Activated effector memory CD4-positive, alpha-beta T cell treated with anti-CD3 and anti-CD28 coated beads, Interleukin-2, amount 50 U/mL, for 16 hours (primary cell): Measurements from ENCODE around the gene TMEM151A.

Experiments
- DNase-seq: peaks from one replicate; pipeline ENCODE4 v3.0.0-alpha.2; 2020

TMEM151A gene

DNA sequence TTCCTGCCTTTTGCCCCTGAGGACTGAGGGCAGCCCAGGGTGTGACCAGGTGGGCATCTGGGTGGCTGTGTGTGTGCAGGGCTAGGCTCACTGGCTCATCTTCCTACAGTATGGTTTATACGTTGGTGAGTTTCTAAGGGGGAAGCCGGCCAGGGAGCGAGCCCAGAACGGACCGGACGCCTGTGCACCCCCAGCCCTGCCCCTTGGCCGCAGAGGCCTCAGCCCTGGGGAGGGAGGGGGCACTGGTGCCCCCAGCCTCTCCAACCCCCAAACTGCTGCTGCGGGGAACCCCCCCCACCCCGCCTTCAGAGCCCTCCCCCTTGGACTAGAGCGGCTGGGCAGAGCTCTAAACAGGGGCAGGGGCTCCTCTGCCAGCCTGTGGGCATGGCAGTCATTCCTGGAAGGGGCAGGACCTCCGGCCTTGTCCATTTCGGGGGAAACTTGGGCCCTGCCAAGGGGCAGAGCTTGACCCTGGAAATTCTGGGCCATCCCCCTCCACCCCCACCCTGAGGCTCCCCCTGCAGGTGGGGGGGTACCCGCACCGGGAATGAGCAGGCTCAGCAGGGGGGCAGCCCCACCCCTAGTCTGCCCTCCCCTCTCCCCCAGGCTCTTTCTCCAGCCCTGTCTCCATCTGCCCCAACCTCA lies 8.1 kb upstream of the TMEM151A start:
- DNase-seq, result no peak

DNA sequence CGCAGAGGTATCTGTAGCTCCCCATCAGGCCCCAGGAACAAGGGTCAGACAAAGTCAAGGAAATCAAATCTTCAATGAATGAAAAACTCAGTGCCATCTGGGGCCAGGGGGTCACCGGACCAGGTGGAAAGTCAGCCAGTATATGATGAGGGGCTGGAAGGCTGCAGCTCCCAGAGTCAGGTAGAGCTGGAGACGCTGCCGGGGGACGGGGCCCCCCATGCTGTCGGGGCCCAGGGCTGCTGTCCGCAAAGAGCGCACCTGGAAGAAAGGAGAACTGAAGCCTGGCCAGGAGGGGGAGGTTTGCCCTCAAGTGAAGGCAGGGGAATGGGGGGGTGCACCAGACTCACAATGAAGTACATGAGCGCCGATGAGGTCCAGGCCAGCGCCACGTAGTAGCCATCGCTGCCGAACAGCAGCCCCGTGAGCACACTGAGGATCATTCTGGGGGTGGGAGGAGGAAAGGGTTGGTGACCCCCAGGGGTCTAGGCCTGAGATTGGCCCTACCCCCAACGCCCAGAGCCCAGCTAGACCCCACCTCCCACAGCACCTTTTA lies 7.1 kb upstream of the TMEM151A start:
- DNase-seq, result no peak

DNA sequence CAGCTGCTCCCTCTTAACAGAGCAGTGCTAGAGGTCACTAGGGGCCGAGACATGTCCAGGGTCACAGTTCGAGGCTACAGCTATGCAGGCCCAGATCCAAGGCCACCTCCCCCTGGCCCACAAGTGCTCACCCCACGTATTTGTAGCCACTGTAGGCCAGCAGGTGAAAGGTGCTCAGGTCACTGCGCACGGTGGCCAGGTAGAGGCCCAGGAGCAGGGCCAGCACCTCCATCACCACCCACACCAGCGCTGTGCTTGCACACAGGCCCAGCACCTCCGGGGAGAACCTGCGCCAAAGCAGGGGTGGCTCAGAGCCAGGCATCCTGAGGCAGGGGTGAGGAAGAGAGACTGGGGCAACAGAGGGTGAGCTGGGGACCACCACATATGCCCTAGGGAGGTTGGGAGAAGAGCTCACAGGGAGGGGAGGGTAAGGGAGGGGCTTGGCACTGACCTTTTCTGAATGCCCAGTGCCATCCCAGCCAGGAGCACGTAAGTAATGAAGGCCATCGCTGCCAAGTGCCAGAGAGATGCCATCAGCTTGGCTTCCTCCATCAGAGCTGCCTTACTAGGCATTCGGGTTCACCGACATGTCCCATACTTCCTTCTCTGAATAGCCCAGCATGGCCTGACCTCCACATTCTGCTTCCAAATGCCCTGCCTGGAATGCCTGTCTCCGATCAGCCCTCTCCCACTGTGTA lies 6.3 kb upstream of the TMEM151A start:
- no peak for DNase-seq

DNA sequence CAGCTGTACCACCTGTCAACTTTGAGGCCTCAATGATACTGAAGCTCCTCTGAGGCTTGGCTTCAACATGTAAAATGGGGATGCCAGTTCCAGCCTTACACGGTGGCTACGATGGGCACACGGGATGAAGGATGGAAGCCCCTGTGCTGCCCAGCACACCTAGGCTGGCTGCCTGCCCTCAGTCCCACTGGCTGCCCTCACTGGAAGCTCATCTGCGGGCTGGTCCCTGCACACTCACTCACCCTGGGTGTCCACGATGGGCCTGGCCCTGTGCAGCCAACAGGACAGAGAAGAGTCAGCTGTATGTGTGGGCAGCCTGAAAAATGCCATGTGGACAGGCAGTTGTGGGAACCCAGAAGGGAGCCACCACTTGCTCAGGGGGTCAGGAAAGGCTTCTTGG lies 5.0 kb upstream of the TMEM151A start:
- peak; percentile 60 for DNase-seq

DNA sequence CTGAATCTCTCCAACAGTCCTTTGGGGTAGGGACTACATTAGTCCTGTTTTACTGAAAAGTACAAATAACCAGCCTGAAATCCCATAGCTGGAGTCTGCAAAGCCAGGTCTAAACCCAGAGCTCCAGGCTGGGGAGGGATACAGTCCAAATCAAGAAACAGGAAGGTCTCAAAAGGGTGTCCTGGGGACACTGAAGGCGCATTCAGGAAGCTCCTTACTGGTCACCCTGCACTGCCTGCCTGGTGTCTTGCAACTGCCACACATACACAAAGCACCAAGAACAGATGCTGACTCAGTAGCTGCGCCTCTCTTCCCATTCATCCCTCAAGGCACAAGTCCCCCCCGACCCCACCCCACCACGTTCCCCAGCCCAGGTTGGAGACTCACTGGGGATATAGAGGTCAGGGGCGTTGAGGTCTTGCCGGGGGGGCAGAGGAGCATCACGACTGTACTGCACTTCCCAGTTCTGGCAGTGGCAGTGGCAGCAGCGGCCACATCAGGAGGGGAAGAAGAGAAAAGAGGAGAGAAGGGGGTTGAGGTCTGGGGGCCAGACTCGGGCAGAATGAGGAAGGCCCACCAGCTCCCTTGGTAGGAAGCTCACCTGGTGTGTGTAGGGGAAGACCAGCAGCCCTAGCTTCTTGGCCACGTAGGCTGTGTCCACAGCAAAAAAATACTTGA lies 4.3 kb upstream of the TMEM151A start:
- DNase-seq, result no peak

DNA sequence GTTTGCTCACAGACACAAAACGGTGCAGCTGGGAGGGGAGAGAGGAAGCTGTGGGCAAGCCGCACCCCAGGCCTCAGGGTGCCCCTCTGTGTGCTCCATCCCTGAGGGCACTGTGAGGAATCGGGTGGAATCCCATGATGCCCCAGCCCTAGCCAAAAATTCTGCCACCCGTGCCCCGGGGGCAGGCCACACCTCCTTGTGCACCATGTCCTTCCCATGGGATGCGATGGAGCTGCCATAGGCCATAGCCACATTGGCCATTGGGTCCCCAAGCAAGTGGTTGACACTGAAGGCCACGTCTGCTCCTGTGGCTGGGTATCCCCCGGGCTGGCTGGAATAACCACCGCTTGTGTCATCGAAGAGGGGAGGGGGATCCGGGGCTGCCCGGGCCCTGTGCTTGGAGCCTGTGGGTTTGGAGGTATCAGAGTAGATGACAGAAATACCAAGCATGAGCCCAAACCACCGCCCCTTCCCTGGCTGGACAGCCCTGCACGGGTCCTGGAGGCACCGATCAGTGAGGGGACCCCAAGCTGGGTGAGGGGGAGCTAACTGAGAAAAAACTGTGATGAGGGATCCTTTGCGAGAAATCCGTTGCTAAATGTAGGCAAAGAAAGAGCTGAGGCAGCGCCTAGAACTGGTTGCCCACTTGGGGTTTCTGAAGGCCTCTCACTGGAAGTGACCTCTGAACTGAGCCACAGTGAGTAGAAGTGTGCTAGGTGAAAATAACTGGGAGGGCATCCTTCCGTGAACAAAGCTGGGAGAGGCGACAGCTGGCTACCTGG lies 3.6 kb upstream of the TMEM151A start:
- DNase-seq, result no peak

DNA sequence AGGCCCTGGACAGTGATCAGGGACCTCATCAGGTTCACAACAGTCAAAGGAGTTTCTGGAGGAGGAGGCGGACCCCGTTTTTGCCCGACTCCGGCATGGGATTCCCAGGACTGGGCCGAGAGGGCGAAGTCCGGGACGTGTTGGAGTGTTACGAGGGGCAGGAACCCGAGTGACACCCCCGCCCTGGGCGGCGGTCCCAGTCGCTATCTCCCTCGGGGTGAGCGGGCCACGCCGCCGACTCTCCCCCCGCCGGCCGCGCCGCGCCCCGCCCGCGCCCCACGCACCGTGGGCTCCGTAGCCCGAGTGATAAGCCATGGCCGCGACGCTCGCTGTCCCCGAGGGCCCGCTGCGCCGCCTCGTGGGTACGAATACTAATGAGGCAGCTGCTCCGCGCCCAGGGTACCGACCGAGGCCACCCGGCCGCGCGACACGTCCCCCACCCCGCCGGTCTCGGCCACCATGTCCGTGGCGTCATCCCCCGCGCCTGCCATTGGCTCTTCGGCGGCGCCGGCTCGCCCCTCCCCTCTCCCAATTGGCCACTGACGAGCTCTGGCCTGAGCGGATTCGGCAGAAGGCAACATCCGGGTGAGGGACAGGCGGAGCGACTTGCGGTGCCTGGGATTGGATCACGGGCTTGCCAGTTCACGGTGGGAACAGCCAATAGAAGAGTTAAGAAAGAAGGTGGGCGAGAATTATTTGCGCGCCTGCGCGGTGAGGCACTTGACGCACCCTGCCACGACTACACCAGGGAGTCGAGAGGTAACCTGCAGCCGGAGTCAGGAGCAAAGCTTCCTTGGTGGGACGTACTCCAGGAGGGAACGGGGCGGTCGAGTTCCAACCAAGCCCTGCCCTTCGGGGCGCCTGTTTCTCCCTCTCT lies 2.8 kb upstream of the TMEM151A start, which contains the start of gene YIF1A:
Gene YIF1A (minus strand): TSS at position 473 of the 877 bp plus-strand sequence. CDS start 158 bp downstream, at position 315.
- peak; percentile 99 for DNase-seq

DNA sequence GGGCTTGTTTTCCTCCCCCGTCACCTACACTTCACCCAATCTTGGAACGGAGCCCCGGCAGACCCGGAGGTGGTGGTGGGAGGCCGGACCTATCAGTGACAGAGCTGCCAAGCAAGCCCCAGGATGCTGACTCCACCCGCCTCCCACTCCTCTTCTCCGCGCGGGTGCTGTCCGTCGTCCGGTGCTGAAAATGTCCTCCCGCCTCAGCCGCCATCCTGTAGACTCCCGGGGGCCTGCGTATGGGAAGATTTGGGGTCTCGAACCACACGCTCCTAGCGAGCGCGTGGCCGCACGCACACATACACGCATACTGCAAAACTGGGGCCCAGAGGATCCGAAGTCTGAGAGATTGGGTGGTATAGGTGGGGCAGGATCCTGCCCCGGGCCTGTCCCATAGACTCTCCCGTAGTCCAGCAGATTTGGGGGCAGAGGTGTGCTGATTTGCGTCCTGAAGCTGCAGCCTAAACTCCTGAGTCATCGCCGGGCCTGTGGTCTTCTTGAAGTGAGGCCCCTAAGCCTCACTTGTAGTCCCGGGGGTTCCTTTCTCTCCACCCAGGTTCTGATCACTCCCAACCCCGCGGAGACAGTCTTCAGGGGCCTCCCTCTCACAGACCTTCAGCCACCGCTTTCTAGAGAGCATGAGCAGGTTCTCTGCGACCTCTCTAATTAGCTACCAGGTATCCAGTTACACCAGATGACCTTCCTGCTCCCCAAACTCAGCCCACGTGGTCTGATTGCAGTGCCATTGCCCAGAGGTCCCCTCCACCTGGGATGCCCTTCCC lies 2.0 kb upstream of the TMEM151A start:
- DNase-seq, result peak; percentile 93

DNA sequence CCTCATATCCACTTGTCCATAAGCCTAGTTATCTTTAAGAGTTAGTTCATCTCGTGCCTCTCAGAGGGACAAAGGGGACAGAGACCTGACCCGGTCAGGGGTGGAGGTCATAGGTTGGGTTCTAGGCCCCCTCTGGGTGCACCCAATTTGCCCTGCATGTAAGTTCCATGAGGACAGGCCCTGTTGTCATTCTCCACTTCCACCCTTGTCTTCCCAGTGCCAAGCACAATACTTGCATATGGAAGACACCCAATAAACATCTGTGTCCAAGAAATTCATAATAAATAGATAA lies 1.4 kb upstream of the TMEM151A start:
- peak; percentile 60 for DNase-seq

DNA sequence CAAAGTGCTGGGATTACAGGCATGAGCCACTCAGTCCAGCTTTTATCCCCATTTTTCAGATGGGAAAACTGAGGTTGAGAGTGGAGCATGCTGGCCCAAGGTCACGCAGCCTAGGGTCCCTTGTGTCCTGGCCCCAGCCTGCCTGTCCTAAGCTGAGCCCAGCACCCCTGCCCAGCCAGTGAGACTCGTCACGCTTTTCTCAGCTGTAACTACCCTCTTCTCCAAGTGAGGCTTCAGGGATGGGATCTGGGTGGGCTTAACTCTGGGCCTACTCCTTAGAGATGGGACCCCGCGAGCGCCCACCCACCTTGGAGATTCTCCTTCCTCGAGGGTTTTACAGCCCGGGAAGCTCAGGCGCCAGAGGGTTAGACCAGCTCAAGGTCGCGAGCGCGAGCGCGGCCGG lies 390 bp upstream of the TMEM151A start:
- no peak for DNase-seq

DNA sequence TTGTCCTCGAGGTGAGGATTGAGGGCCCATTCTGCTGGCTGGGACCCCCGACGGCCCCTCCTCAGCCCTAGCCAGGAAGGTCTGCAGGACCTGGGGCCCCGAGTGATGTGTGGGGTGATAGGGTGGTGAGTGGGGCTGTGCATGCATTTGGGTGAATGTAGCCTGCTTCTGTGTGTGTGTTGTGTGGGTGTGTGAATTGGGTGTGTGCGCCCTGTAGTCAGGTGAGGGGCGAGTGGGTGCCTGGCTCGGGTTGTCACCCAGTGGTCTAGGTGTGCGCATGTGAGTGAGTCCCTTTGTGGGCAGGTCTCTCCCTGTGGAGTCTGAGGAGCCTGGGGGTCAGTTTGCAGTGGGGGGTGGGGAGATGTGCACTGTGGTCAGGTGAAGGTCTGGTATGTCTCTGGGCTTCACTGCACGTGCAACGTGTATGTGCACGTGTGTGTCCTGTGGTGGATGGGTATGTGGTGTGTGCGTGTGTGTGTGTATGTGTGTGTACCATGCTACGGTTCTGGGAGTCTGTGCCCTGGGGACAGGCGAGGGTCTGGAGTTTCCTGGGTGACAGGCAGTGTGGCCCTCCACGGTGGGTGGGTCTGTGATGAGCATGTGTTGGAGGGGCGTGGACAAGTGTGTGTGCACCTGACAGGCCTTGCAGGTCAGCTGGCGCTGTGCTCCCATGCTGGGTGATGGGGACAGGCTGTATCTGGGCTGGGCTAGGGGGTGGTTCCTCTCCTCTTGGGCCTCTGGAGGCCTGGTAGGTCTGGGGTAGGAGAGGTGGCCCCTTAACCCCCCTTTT lies 1.0 kb downstream of the TMEM151A start:
- no peak for DNase-seq

DNA sequence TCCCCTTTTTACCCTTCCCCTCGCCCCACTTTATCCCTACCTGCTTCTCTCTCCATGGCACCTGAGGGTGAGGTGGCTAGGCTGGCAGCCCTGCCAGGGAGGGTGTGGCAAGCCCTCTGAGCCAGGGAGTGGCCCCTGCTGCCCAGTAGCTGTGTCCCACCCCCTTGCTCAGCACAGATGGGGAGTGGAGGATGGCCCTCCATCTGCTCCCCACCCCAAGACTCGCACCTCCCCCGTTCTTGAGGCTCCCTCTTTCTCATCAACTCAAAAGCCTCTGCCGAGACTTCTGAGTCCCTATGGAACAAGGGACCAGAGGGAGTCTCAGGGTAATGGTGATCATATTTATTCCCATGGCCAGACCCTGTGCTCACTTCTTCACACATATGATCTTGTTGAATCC lies 1.7 kb downstream of the TMEM151A start:
- no peak for DNase-seq

DNA sequence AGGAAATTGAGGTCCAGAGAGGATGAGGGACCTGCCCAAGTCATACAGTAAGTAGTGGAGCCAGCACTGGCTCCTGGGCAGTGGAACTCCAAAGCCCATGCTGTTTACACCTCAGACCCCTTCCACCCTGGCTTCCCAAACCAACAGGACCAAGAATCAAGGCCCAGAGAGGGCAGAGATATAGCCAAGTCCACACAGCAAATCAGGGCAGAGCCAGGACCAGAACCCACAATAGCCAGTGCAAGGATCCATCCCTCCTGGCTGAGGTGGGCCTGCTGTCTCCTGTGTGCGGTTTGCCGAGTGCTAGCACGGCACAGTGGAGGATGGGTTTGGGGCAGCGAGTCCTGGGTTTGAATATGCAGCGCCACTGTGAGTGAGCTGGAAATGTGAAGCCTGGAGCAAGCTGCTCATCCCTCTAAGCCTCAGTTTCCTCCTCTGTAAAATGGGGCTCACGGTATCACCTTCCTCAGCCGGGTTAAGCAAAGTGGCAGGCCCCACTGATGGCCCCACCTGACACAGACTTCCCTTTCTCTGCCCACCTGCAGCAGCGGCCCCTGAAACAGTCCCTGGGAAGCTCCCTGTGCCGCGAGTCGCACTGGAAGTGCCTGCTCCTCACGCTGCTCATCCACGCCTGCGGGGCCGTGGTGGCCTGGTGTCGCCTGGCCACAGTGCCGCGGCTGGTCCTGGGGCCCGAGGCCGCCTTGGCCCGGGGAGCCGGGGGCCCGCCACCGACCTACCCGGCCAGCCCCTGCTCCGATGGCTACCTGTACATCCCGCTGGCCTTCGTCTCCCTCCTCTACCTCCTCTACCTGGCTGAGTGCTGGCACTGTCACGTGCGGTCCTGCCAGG lies 2.3 kb downstream of the TMEM151A start:
- peak; percentile 56 for DNase-seq

DNA sequence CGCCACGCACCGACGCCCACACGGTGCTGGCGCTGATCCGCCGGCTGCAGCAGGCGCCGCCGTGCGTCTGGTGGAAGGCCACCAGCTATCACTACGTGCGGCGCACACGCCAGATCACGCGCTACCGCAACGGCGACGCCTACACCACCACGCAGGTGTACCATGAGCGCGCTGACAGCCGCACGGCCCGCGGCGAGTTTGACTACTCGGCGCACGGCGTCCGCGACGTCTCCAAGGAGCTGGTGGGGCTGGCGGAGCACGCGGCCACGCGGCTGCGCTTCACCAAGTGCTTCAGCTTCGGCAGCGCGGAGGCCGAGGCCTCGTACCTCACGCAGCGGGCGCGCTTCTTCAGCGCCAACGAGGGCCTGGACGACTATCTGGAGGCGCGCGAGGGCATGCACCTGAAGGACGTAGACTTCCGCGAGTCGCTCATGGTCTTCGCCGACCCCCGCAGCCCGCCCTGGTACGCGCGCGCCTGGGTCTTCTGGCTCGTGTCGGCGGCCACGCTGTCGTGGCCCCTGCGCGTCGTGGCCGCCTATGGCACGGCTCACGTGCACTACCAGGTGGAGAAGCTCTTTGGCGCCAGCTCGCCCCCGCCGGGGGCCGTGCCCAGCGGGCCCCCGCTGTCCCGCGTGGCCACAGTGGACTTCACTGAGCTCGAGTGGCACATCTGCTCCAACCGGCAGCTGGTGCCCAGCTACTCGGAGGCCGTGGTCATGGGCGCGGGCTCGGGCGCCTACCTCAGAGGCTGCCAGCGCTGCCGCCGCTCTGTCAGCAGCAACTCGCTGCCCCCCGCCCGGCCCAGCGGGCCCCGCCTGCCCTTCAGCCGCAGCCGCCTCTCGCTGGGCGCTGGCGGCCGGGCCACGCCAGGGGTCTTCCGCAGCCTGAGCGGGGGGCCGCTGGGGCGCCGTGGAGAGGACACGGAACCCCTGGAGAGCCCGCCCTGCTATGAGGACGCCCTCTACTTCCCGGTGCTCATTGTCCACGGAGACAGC lies 3.2 kb downstream of the TMEM151A start:
- DNase-seq, result no peak

DNA sequence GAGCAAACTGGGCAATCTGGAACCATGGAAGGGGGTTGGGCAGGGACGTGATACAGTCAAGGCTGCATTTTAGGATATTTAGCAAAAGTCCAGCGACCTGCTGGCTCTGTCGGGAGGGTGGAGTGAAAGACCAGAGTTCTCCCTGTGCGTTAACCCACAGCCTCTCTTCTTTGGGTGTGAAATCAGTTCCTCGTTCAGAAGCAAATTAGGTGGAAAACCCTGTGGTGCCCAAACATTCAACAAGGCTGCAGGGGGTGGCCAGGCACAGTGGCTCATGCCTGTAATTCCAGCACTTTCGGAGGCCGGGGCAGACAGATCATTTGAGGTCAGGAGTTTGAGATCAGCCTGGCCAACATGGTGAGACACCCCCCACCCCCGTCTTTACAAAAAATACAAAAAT lies 5.9 kb downstream of the TMEM151A start:
- no peak for DNase-seq

DNA sequence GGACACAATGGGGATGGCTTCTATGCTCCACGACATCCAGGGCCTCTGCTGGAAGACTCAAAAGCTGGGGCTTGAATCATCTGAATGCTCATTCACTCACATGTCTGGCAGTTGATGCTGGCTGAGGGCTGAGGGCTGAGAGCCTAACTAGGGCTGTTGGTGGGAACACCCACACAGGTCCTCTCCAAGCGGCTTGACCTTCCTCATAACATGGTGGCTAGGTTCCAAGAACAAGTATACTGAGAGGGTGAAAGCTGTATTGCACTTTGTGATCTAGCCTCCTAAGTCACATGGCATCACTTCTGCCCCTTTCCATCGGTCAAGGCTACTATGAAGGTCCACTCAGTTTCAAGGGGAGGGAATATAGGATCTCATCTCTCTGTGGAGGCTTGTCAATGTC lies 7.5 kb downstream of the TMEM151A start:
- DNase-seq, result no peak

DNA sequence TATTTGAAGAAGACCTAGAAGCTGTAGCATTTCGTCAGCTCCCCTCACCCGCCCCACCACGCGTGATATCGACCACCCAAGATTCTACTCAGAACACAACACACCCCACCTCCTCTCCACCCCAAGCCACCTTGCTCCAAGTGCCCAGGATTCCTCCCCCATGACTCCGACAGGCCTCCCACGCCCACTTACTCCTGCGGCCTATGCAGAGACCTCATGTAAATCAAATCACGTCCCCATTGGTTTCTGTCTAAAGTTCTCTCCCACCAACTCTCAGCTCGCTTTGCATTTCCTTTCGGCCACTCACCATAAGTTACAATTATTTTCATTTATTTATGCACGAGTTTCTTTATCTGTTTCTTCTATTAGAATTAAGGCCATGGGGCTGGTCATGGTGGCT lies 11.0 kb downstream of the TMEM151A start:
- DNase-seq, result no peak

DNA sequence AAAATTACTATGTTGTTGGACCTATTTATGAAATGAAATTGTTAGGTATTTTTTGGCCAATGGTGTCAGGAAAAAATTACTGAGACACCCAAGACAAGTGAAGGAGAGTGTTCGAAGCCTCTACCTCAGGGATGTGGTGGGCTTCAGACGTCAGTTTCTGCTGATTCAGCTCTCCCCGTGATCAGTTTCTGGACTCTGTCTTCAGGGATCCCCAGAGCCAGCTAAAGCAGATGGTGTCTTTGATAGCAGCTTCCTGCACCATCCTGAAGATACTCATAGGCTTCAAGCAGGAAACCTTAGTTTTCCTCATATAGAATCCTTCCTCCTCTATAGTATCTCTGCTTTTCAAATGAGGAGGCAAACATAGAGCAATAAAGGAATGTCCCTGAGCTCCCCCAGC lies 17.8 kb downstream of the TMEM151A start:
- no peak for DNase-seq
